SU-DHL-6 (cell line): Measurements from ENCODE around the gene SPAG4.

Experiments used
- EZH2phosphoT487 ChIP-seq: fragments of 200-600 bp; sonication (generic), shearing (Covaris generic); conservative IDR thresholded peaks from 2 replicates; pipeline ENCODE4 v1.6.1; 2018; ENCODE audit warnings: mild to moderate bottlenecking, antibody characterized with exemption, low read length, moderate library complexity, mixed read lengths
- TF ChIP-seq, protein P1 (sequence below): fragments of 200-600 bp; sonication (generic); IDR thresholded peaks from one replicate; pipeline ENCODE4 v1.5.1; 2017; ENCODE audit warnings: antibody characterized with exemption, mild to moderate bottlenecking, low read length, moderate library complexity; ENCODE audit not compliant: insufficient read depth, poor library complexity, severe bottlenecking

DNA sequence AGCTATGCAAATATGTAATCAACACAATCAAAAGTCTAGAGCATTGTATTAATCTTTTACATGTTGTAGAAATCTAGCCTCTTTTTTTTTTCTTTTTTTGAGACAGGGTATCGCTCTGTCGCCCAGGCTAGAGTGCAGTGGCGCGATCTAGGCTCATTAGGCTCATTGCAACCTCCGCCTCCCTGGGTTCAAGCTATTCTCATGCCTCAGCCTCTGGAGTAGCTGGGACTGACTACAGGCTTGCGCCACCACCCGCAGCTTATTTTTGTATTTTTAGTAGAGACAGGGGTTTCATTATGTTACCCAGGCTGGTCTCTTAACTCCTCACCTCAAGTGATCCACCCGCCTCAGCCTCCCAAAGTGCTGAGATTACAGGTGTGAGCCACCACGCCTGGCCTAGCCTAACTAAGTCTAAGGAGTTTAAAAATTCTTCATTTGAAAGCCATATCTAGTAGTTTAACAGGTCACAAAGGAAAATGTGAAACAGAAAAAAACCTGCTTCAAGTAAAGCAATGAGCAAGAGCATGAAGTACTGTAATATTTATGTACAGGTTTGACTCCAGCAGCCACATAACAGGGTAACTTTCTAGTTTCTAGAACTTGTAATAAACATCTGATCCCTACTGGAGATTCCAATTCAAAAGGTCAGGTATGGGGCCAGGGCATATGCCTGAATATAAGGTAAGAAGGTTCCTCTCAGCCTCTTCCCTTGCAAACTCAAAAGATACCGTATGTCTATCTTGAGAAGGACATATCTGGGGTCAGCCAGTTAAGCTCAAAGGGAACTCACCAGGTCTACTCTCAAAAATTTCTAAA is 44.7 kb downstream of the SPAG4 start:
- TF ChIP-seq, protein P1, sequence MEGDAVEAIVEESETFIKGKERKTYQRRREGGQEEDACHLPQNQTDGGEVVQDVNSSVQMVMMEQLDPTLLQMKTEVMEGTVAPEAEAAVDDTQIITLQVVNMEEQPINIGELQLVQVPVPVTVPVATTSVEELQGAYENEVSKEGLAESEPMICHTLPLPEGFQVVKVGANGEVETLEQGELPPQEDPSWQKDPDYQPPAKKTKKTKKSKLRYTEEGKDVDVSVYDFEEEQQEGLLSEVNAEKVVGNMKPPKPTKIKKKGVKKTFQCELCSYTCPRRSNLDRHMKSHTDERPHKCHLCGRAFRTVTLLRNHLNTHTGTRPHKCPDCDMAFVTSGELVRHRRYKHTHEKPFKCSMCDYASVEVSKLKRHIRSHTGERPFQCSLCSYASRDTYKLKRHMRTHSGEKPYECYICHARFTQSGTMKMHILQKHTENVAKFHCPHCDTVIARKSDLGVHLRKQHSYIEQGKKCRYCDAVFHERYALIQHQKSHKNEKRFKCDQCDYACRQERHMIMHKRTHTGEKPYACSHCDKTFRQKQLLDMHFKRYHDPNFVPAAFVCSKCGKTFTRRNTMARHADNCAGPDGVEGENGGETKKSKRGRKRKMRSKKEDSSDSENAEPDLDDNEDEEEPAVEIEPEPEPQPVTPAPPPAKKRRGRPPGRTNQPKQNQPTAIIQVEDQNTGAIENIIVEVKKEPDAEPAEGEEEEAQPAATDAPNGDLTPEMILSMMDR, result no peak
- TF ChIP-seq EZH2phosphoT487, result no peak
